Neural progenitor cell (in vitro differentiated cells): ENCODE measurements around the gene FAM193A. TPM values are rescaled to one million over a fixed set of nuclear protein-coding genes. Genes with fewer than 3 reads are reported as not detected.

Experiments
- DNase-seq: peaks from one replicate; pipeline ENCODE4 v3.0.0-alpha.2; 2016; ENCODE audit warnings: low spot score
- H2AFZ ChIP-seq: fragments of 200-600 bp; sonication (generic); replicated peaks from 2 replicates; pipeline ENCODE4 v1.6.1; 2016; ENCODE audit warnings: antibody characterized with exemption
- H3F3A ChIP-seq: fragments of 200-600 bp; sonication (generic); 2 replicates; pipeline ENCODE4 v1.6.1; 2016; ENCODE audit warnings: antibody characterized with exemption, low read depth
- H3K27ac ChIP-seq: fragments of 200-600 bp; sonication (generic); 2 replicates; pipeline ENCODE4 v1.5.1; 2016; ENCODE audit warnings: mild to moderate bottlenecking
- H3K27me3 ChIP-seq: fragments of 200-600 bp; sonication (generic); 2 replicates; pipeline ENCODE4 v1.6.1; 2016; ENCODE audit warnings: mild to moderate bottlenecking, moderate library complexity
- H3K36me3 ChIP-seq: fragments of 200-600 bp; sonication (generic); 2 replicates; pipeline ENCODE4 v1.5.1; 2016
- H3K4me1 ChIP-seq: fragments of 200-600 bp; sonication (generic); 2 replicates; pipeline ENCODE4 v1.6.1; 2016; ENCODE audit warnings: mixed run types
- H3K4me2 ChIP-seq: fragments of 200-600 bp; sonication (generic); 2 replicates; pipeline ENCODE4 v1.6.1; 2016
- H3K4me3 ChIP-seq: fragments of 200-600 bp; sonication (generic); 2 replicates; pipeline ENCODE4 v1.5.1; 2016
- H3K79me2 ChIP-seq: fragments of 200-600 bp; sonication (generic); 2 replicates; pipeline ENCODE4 v1.6.1; 2016; ENCODE audit warnings: low read depth
- H3K9ac ChIP-seq: fragments of 200-600 bp; sonication (generic); 2 replicates; pipeline ENCODE4 v1.6.1; 2016
- H3K9me3 ChIP-seq: fragments of 200-600 bp; sonication (generic); 2 replicates; pipeline ENCODE4 v1.5.1; 2016; ENCODE audit warnings: low read depth
- H4K20me1 ChIP-seq: fragments of 200-600 bp; sonication (generic); 2 replicates; pipeline ENCODE4 v1.6.1; 2016; ENCODE audit warnings: low read depth
- H3K27ac Mint-ChIP-seq: 3 replicates; pipeline ENCODE4 v1.8.0; 2021; ENCODE audit warnings: mixed read lengths
- H3K27me3 Mint-ChIP-seq: 2 replicates; pipeline ENCODE4 v1.8.0; 2022; ENCODE audit warnings: low read depth, mild to moderate bottlenecking, inconsistent platforms, moderate library complexity, mixed read lengths; ENCODE audit not compliant: insufficient read depth
- H3K36me3 Mint-ChIP-seq: 3 replicates; pipeline ENCODE4 v1.8.0; 2021; ENCODE audit warnings: mixed read lengths
- H3K4me1 Mint-ChIP-seq: 3 replicates; pipeline ENCODE4 v1.8.0; 2021; ENCODE audit warnings: mixed read lengths
- H3K4me3 Mint-ChIP-seq: 3 replicates; pipeline ENCODE4 v1.8.0; 2021; ENCODE audit warnings: mild to moderate bottlenecking, moderate library complexity, mixed read lengths
- H3K9me3 Mint-ChIP-seq: 3 replicates; pipeline ENCODE4 v1.8.0; 2020; ENCODE audit warnings: mixed read lengths
- CTCF ChIP-seq: fragments of 200-600 bp; sonication (generic); IDR thresholded peaks from 2 replicates; pipeline ENCODE4 v1.5.1; 2017; ENCODE audit warnings: antibody characterized with exemption, mild to moderate bottlenecking
- EZH2 ChIP-seq: fragments of 200-600 bp; sonication (generic); IDR thresholded peaks from 2 replicates; pipeline ENCODE4 v1.6.1; 2017; ENCODE audit warnings: antibody characterized with exemption, mild to moderate bottlenecking, moderate library complexity
- EZH2phosphoT487 ChIP-seq: fragments of 200-600 bp; sonication (generic); IDR thresholded peaks from 2 replicates; pipeline ENCODE4 v1.6.1; 2017; ENCODE audit warnings: antibody characterized with exemption
- total RNA-seq: library from RNA; depleted of rRNA; stranded (reverse); fragments of >200 nt; gene quantifications from 2 replicates; pipeline ENCODE4 v1.2.3, GENCODE V29; 2015; ENCODE audit warnings: low replicate concordance

Gene FAM193A
- total RNA-seq, 1 donor from 2014 or later = 29.1 TPM

GRCh38 chr4:2579910-2580309 is 43.5 kb downstream of the FAM193A start:
- H3K4me1 Mint-ChIP-seq = peaks cover 15% of the 10 kb centered on the region
- Histone ChIP-seq H3K9ac (no peak overlapping the region), H3K4me3 (no peak overlapping the region), H3F3A (peaks cover 11% of the 10 kb centered on the region), H3K79me2 (peaks cover 100% of the 10 kb centered on the region), H4K20me1 (peaks cover 51% of the 10 kb centered on the region), H3K9me3 (no peaks in the 10 kb centered on the region), H3K4me1 (peaks cover 18% of the 10 kb centered on the region), H3K36me3 (no peaks in the 10 kb centered on the region), H2AFZ (no peak overlapping the region), H3K27me3 (no peaks in the 10 kb centered on the region), H3K27ac (no peak overlapping the region), H3K4me2 (no peak overlapping the region)
- no peak overlapping the region for H3K4me3 Mint-ChIP-seq
- H3K27ac Mint-ChIP-seq = no peak overlapping the region
- peaks cover 32% of the 10 kb centered on the region for H3K36me3 Mint-ChIP-seq
- TF ChIP-seq EZH2phosphoT487 = no peak
- no peak for TF ChIP-seq EZH2
- TF ChIP-seq CTCF = no peak
- DNase-seq = no peak
- no peaks in the 10 kb centered on the region for H3K27me3 Mint-ChIP-seq
- H3K9me3 Mint-ChIP-seq = peaks cover 13% of the 10 kb centered on the region

- peaks cover 23% of the 10 kb centered on the region for H3K36me3 Mint-ChIP-seq
- Histone ChIP-seq H3K9ac (no peak overlapping the region), H3K4me1 (peaks cover 18% of the 10 kb centered on the region), H3K36me3 (no peaks in the 10 kb centered on the region), H3K27me3 (no peaks in the 10 kb centered on the region), H3K4me3 (no peak overlapping the region), H4K20me1 (peaks cover 59% of the 10 kb centered on the region), H3K9me3 (no peaks in the 10 kb centered on the region), H3K79me2 (peaks cover 100% of the 10 kb centered on the region), H3K27ac (peak overlapping the region; percentile 83), H3F3A (peaks cover 11% of the 10 kb centered on the region), H3K4me2 (peak overlapping the region; percentile 35), H2AFZ (no peak overlapping the region)
- H3K27ac Mint-ChIP-seq = peak overlapping the region; percentile 62
- no peak overlapping the region for H3K4me3 Mint-ChIP-seq
- H3K27me3 Mint-ChIP-seq = no peaks in the 10 kb centered on the region
- TF ChIP-seq CTCF (no peak), EZH2 (no peak), EZH2phosphoT487 (no peak)
- H3K4me1 Mint-ChIP-seq = peaks cover 17% of the 10 kb centered on the region
- DNase-seq = no peak
- peaks cover 6% of the 10 kb centered on the region for H3K9me3 Mint-ChIP-seq
These were observed 46.6 kb downstream of the FAM193A start for GRCh38 chr4:2583092-2583491.

GRCh38 chr4:2583517-2583916 is 47.1 kb downstream of the FAM193A start:
- Mint-ChIP-seq H3K4me1 (peaks cover 17% of the 10 kb centered on the region), H3K27ac (peak overlapping the region; percentile 62), H3K9me3 (peaks cover 6% of the 10 kb centered on the region), H3K4me3 (no peak overlapping the region), H3K27me3 (no peaks in the 10 kb centered on the region), H3K36me3 (peaks cover 22% of the 10 kb centered on the region)
- Histone ChIP-seq H3K27ac (peak overlapping the region; percentile 83), H3K9ac (no peak overlapping the region), H4K20me1 (peaks cover 63% of the 10 kb centered on the region), H3K36me3 (no peaks in the 10 kb centered on the region), H3K27me3 (no peaks in the 10 kb centered on the region), H3K4me1 (peaks cover 18% of the 10 kb centered on the region), H3K4me2 (peak overlapping the region; percentile 35), H3K4me3 (no peak overlapping the region), H3K79me2 (peaks cover 100% of the 10 kb centered on the region), H3K9me3 (no peaks in the 10 kb centered on the region), H2AFZ (no peak overlapping the region), H3F3A (peaks cover 11% of the 10 kb centered on the region)
- TF ChIP-seq CTCF (no peak), EZH2phosphoT487 (no peak), EZH2 (no peak)
- no peak for DNase-seq
